Mesothelial cell of epicardium (in vitro differentiated cells): ENCODE measurements around the gene PTRH1. TPM values are rescaled to one million over a fixed set of nuclear protein-coding genes. Genes with fewer than 3 reads are reported as not detected.
A peak's percentile ranks its signal among the peaks of the same experiment; 100 is the strongest.

Experiments used
- DNase-seq, 2 experiments: peaks; one replicate each; pipeline ENCODE4 v3.0.0; 2021; ENCODE audit warnings: low spot score in 2 of 2; ENCODE audit not compliant: unreplicated experiment in 2 of 2
- H3K27ac Mint-ChIP-seq: 2 replicates; pipeline ENCODE4 v1.8.0; 2021; ENCODE audit warnings: mixed read lengths
- H3K27me3 Mint-ChIP-seq: 2 replicates; pipeline ENCODE4 v1.8.0; 2021; ENCODE audit warnings: low read depth, mixed read lengths
- H3K36me3 Mint-ChIP-seq: 2 replicates; pipeline ENCODE4 v1.8.0; 2021; ENCODE audit warnings: mixed read lengths
- H3K4me1 Mint-ChIP-seq: 2 replicates; pipeline ENCODE4 v1.8.0; 2021; ENCODE audit warnings: mixed read lengths
- H3K4me3 Mint-ChIP-seq: 2 replicates; pipeline ENCODE4 v1.8.0; 2021; ENCODE audit warnings: mild to moderate bottlenecking, moderate library complexity, mixed read lengths
- H3K9me3 Mint-ChIP-seq: 2 replicates; pipeline ENCODE4 v1.8.0; 2021; ENCODE audit warnings: mixed read lengths
- CTCF ChIP-seq: fragments of 200-600 bp; sonication (generic); IDR thresholded peaks from one replicate; pipeline ENCODE4 v1.5.0; 2021; ENCODE audit warnings: antibody characterized with exemption; ENCODE audit not compliant: unreplicated experiment
- total RNA-seq: library from RNA; stranded (reverse); gene quantifications from 3 replicates; pipeline ENCODE4 v1.2.1, GENCODE V29; 2021

Gene PTRH1
- total RNA-seq, 1 donor from 2014 or later: 9.5 TPM

GRCh38 chr9:127716412-127716811 is 949 bp upstream of the PTRH1 start:
- H3K27ac Mint-ChIP-seq: peak overlapping the region; percentile 92
- no peaks in the 10 kb centered on the region for H3K9me3 Mint-ChIP-seq
- TF ChIP-seq CTCF: no peak
- peaks cover 3% of the 10 kb centered on the region for H3K27me3 Mint-ChIP-seq
- no peaks in the 10 kb centered on the region for H3K36me3 Mint-ChIP-seq
- H3K4me1 Mint-ChIP-seq: peaks cover 12% of the 10 kb centered on the region
- DNase-seq: no peak
- H3K4me3 Mint-ChIP-seq: peak overlapping the region; percentile 91

- H3K36me3 Mint-ChIP-seq: no peaks in the 10 kb centered on the region
- peak overlapping the region; percentile 91 for H3K4me3 Mint-ChIP-seq
- no peak for DNase-seq
- H3K27me3 Mint-ChIP-seq: no peaks in the 10 kb centered on the region
- no peak for TF ChIP-seq CTCF
- H3K27ac Mint-ChIP-seq: peak overlapping the region; percentile 92
- no peaks in the 10 kb centered on the region for H3K9me3 Mint-ChIP-seq
- H3K4me1 Mint-ChIP-seq: peaks cover 16% of the 10 kb centered on the region
Observed at GRCh38 chr9:127714951-127715469, 453 bp downstream of the PTRH1 start.

GRCh38 chr9:127714020-127714750 is 1.3 kb downstream of the PTRH1 start:
- H3K27ac Mint-ChIP-seq: no peak overlapping the region
- DNase-seq: no peak
- peaks cover 16% of the 10 kb centered on the region for H3K4me1 Mint-ChIP-seq
- H3K27me3 Mint-ChIP-seq: no peaks in the 10 kb centered on the region
- H3K9me3 Mint-ChIP-seq: no peaks in the 10 kb centered on the region
- no peaks in the 10 kb centered on the region for H3K36me3 Mint-ChIP-seq
- no peak for TF ChIP-seq CTCF
- H3K4me3 Mint-ChIP-seq: peak overlapping the region; percentile 65

- Mint-ChIP-seq H3K4me3 (no peak overlapping the region), H3K27me3 (no peaks in the 10 kb centered on the region), H3K4me1 (peaks cover 16% of the 10 kb centered on the region), H3K36me3 (no peaks in the 10 kb centered on the region), H3K9me3 (peaks cover 3% of the 10 kb centered on the region), H3K27ac (no peak overlapping the region)
- no peak for TF ChIP-seq CTCF
- DNase-seq: no peak
Observed at GRCh38 chr9:127712867-127713266, 2.6 kb downstream of the PTRH1 start.

GRCh38 chr9:127712371-127712770 is 3.1 kb downstream of the PTRH1 start:
- Mint-ChIP-seq H3K36me3 (no peaks in the 10 kb centered on the region), H3K9me3 (peaks cover 3% of the 10 kb centered on the region), H3K27me3 (no peaks in the 10 kb centered on the region), H3K4me3 (no peak overlapping the region), H3K27ac (no peak overlapping the region), H3K4me1 (peaks cover 16% of the 10 kb centered on the region)
- DNase-seq: no peak
- TF ChIP-seq CTCF: no peak
